T-helper 1 cell (primary cell): ENCODE measurements around the gene HBP1.
A peak's percentile ranks its signal among the peaks of the same experiment; 100 is the strongest.
"Not testable (repeated sequence)": the region's sequence is repeated elsewhere in the genome, so short reads cannot be mapped to it uniquely, and the experiment has no call there.

Experiments
- DNase-seq, 5 donors: peaks; one replicate each; pipeline ENCODE4 v3.0.0-alpha.2; 2012 to 2020

Gene HBP1

GRCh38 chr7:107187774-107188173 lies 19.0 kb downstream of the HBP1 start:
- no peak for DNase-seq

- no peak for DNase-seq
Observed at GRCh38 chr7:107190090-107190489, 21.3 kb downstream of the HBP1 start.

DNA sequence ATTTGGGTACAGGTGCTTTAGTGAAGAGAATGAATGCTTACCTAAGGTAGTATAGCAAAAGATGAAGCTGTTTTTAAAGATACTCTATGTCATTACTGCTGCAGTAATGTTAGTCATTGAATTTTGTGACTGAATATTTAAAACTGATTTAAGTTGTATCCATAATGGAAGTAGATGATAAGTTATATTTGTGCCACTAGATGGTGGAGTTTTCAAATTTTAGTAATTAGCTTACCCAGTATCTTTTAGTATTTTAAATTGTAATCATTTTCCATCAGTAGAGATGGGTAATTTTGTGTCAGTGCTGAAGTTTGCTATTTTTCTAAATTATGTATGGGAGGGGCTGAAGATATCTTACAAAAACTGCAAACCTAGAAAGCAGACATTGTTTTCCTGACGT lies 25.2 kb downstream of the HBP1 start:
- DNase-seq: no peak

- DNase-seq: no peak
Observed at GRCh38 chr7:107196834-107197610, 28.2 kb downstream of the HBP1 start.

GRCh38 chr7:107201795-107202450 lies 33.1 kb downstream of the HBP1 start:
- peak in 2 of 5 donors; percentile 10 to 23 for DNase-seq

DNA sequence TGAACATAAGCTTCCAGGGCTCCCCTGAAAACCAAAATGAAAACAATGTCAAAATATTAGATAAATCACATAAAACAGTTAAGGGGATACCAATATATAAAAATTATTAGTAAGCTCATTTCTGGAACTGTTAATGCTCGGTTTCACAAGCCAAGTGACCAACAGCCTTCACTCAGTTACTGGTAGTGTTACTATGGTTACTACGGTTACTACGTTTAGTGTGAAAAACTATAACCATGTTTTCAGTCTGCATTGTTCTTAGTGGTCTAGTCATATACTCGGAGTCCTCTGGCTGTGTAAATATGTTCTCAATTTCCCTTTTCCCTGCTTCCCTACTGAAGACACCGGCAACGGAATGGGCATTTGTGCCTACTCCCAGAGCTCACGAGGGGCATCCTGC lies 34.8 kb downstream of the HBP1 start:
- DNase-seq: no peak

DNA sequence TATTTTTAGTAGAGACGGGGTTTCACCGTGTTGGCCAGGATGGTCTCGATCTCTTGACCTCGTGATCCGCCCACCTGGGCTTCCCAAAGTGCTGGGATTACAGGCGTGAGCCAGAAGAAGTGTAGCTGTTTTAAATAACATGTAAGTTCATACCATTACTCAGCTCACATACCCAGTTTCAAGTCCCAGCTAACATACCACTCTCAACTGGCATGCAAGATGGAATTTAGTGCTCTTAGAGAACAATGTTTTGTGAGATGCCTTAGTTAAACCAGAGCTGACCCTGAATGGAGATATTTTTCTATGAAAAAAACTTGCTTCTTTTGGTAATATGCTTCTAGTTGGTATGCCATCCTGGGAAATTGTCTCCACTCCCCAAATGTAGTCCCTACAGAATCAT lies 37.3 kb downstream of the HBP1 start:
- DNase-seq: no peak

- DNase-seq: no peak
Observed at GRCh38 chr7:107206706-107207105, 37.9 kb downstream of the HBP1 start.

DNA sequence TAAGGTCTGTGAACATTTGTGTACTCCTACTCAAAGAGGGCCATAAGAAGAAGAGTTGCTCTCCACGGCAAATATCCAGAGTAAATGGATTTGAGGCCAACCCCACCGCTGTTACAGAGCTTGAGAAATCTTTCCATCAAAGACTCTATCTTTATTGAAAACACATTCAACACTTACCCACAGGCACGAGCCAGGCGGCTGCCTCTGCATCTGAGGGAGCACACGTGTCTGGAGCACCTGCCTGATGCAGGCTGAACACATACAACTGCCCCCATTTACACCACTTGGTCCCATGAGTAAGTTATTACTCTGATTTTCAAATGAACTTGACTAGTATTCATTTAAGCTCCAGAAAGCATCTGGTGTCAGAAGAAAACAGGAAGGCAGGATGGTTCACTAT lies 38.7 kb downstream of the HBP1 start:
- DNase-seq: no peak

- DNase-seq: no peak
Observed at GRCh38 chr7:107208024-107208521, 39.3 kb downstream of the HBP1 start.

- DNase-seq: no peak
Observed at GRCh38 chr7:107208563-107208962, 39.8 kb downstream of the HBP1 start.

DNA sequence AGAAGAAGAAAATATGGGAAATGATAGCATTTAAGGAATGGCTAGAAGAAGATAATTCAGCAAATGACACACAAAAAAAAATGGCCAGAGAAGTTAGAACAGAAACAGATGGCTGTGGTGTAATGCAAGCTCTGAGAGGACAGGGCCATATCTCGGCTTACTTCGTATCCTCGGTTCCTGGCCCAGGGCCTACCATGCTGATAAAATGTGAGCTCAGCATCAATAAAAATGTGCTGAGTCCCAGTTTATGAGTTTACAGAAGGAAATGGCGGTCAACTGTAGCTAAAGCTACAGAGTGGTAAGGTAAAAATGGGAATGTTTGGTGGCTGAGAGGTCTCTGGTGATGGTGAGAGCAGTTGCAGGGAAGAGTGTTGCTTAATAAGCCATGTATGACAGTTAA lies 40.8 kb downstream of the HBP1 start:
- no peak for DNase-seq

DNA sequence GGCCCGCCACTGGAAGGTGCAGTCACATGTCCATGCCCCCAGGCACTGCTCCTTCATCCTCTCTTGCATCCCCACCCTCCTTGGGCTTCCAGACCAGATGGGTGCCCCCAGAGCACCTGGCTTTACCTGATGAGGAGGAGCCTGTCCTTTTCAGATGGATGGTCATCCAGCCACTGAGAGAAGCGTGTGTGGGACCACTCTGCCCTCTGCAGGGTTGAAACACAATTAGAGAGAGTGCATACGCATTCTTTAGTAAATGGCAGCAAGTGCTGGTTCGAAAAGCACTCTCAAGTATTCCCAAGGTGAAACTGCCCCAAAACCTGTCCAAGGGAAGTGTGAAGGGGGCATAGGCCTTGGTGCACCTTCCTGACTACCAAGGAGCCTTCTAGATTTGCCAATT lies 41.6 kb downstream of the HBP1 start:
- no peak for DNase-seq

DNA sequence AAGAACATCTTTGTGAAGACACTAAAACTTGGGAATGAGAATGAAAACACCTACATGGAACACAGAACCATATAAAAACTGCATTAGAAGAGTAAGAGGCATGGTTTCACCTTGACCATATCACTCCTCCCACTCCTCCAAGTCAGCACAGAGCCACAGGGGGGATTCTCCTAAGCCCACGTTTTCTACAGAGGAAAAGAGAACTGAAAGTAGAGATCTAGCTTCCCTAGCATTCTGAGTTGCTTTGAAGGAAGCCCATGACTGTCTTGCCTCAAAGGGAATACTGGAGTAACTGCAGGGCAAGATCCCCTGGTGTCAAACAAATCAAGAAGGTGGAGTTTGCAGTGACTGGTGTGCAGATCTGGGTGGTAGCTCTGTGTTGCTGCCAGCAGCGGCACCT lies 43.9 kb downstream of the HBP1 start:
- no peak for DNase-seq

DNA sequence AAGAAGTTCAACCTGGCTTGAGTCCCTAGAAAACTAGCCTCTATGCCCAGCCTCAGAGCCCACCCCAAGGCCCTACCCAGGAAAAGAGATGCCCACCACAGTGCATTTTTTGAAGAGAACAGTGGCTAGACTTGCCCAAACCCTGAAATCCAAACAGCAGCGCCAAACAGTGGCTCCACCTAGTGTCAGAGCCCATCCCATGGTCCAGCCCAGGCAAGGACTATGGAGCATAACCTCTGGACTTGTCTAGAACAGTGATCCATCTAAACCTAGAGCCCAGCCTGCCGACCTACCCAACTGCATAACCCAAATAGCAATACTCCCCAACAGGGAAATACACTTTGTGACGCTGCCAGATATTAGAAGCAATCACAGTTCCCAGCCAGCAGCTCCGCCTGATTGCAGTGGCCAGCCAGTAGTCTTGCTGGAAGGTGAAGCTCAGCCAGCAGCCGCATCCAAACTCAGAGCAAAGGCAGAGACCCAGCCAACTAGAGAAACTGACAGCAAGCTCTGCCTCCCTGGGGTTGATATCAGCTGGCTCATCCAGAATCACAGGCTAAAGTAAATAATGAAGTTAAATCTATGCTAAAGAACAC lies 44.5 kb downstream of the HBP1 start:
- no peak for DNase-seq

GRCh38 chr7:107213945-107214344 lies 45.1 kb downstream of the HBP1 start:
- no peak for DNase-seq

DNA sequence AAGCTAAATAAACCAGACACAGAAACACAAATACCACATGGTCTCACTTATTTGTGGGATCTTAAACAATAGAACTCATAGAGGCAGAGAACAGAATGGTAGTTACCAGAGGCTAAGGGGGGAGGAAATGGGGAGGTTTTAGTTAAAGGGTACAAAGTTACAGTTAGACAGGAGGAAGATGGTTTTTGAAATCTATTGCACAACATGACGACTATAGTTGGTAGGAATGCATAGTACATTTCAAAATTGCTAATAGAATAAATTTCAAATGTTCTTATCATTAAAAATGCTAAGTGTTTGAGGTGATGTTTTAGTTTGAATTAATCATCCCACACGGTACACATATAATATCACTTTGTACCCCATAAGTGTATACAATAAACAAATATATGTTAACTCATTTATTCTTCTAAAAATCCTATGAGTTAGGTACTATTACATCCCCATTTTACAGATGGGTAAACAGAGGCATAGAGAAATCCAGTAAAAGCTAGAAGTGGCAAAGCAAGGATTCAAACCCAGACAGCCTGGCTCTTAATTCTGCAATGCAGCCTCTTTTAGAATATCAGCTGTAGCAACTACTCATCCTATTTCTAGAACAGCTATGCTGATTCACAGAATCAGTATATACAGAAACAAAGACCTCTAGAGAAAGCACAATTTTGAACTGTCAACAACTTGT lies 50.9 kb downstream of the HBP1 start:
- no peak for DNase-seq

- no peak for DNase-seq
Observed at GRCh38 chr7:107220356-107220755, 51.6 kb downstream of the HBP1 start.

- DNase-seq: not testable (repeated sequence)
Observed at GRCh38 chr7:107220806-107221205, 52.0 kb downstream of the HBP1 start.

- DNase-seq: no peak
Observed at GRCh38 chr7:107224374-107225223, 55.8 kb downstream of the HBP1 start.

- DNase-seq: no peak
Observed at GRCh38 chr7:107228291-107228690, 59.5 kb downstream of the HBP1 start.

DNA sequence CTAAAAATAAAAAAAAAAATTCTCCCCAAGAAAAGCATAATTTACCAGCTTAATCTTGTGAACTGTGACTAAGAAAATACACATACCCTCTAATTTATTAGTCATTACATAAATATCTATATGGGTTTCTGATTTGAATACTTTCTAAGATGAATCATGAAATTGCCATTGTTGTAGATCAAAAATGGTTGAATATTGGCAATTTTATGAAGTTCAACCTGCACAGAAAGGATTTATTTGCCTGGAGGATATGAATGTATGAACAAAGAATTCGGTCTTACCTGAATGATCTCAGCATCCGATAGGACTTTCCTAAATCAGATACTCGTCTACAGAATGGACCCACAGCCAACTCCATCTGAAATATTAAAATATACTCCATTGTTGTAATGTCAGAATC lies 61.5 kb downstream of the HBP1 start:
- DNase-seq: no peak
